ENCODE measurements around the gene UROC1.

DNA sequence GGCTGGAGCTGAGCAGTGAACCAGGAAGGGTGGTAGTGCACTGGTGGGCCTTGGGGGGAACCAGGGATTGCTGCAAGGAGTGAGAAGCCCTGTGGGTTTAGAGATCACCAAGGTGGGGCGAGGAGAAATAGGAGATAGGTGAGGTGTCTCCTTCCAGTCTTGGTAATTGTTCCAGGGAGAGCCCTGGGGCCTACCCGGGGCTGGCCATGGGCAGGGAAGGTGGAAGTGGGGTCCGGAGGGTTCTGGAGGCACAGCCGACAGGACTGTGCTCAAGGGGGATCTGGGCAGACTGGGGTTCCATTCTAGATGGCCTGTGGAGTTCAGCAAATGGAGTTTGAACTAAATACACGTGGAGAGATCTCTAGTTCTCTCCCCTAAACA lies 10.8 kb upstream of the UROC1 start:
- TF ChIP-seq, protein P1, sequence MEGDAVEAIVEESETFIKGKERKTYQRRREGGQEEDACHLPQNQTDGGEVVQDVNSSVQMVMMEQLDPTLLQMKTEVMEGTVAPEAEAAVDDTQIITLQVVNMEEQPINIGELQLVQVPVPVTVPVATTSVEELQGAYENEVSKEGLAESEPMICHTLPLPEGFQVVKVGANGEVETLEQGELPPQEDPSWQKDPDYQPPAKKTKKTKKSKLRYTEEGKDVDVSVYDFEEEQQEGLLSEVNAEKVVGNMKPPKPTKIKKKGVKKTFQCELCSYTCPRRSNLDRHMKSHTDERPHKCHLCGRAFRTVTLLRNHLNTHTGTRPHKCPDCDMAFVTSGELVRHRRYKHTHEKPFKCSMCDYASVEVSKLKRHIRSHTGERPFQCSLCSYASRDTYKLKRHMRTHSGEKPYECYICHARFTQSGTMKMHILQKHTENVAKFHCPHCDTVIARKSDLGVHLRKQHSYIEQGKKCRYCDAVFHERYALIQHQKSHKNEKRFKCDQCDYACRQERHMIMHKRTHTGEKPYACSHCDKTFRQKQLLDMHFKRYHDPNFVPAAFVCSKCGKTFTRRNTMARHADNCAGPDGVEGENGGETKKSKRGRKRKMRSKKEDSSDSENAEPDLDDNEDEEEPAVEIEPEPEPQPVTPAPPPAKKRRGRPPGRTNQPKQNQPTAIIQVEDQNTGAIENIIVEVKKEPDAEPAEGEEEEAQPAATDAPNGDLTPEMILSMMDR (IDR thresholded peaks at IDR 0.05): no peak
- no peak for TF ChIP-seq POLR2A (IDR thresholded peaks at IDR 0.05)

Data from body of pancreas (tissue), 4 donors.